ENCODE results near the gene STIP1.

Gene STIP1

DNA sequence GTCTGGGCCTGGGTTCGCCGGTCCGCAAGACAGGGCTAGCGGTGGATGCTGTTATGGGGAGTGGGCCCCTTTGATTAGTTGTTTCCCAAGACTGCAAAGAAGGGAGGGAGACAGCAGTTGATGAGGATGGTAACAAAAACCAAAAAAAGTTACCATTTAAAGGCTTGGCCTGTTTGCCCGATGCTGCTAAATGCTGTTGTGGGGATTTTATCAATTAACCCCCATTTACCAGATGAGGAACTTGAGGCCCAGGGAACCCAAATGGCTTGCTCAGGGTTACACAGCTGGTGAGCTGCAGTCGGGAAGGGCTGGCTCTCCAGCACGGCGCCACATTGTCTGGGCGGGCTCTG, 36.7 kb downstream of the STIP1 start:
- no peak for DNase-seq (ENCODE audit: low read depth in 1 of 2, low spot score in 1 of 2)

DNA sequence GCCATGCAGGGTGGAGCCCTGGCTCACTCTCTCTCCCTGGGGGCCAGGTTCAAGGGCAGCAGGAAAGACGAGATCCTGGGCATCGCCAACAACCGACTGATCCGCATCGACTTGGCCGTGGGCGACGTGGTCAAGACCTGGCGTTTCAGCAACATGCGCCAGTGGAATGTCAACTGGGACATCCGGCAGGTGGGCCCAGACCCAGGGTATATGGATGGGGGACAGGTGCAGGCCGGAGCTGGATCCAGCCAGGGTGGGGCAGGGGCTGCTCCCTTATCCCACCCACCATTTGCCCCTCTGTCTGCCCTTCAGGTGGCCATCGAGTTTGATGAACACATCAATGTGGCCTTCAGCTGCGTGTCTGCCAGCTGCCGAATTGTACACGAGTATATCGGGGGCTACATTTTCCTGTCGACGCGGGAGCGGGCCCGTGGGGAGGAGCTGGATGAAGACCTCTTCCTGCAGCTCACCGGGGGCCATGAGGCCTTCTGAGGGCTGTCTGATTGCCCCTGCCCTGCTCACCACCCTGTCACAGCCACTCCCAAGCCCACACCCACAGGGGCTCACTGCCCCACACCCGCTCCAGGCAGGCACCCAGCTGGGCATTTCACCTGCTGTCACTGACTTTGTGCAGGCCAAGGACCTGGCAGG, 37.2 kb downstream of the STIP1 start:
- no peak for DNase-seq (ENCODE audit: low read depth in 1 of 2, low spot score in 1 of 2)

DNA sequence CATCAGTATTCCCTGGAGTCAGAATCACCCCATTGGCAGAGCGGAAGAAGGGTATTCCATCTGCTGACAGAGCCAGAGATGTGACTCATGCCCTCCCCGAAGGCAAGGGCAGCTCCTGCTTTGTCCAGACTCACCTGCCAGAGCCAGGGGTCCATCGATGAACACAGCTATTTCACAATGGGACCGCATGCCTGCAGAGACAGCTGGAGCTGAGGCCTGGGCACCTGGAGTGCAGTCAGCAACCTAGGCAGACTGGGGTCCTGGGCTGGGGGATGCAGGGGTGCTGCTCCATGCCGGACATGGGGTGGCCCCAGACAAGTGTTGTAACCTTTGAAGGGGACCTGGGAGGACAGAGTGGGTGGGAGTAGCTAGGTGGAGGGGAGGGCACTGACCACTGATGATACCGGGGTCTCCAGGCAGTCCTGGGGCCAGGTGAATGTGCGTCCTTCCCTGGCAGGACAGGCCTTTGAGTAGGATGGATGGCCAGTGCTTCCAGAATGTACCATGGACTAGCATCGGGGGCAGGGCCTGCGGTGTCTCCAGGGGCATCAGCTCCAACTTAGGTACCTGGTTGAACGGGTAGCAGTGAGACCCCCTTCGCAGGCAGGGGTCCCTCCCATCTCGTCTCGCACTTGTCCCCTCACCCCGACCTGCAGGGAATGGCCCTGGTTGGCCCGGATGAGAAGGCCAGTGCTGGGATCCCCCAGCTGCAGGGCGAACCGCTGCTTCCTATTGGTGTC, 38.4 kb downstream of the STIP1 start:
- no peak for DNase-seq (ENCODE audit: low read depth in 1 of 2, low spot score in 1 of 2)

DNA sequence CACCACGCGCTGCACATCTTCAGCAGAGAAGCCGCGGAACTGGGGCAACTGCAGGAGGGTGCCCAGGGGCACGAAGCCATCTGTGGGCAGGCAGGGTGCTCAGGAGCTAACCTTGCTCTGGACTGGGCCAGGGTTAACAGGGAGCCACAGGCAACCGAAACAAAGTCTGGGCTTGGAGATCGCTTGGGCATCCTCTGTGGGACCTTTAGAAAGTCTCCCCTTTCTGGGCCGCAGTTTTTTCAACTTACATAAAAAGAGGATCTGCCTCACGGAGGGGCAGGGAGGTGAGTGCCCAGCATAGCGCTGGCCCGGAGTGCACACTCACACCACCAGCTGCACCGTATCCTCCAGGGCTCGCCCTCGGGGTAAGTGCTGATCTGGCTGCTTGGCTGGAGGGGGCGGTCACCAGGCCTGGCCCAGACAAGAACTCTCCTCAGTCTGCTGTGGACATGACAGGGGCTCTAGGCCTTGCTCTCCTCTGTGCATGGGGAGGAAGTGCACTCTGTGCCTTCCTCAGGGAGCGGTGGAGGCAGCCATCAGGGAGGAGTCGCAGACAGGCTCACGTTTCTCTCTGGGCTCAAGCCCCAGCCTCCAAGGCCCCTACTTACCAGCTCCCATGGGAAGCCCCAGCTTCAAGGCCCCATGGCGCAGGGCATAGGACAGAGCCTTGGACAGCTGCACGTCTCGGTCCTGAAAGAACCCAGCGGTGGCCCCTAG, 39.1 kb downstream of the STIP1 start:
- DNase-seq (ENCODE audit: low read depth in 1 of 2, low spot score in 1 of 2), result no peak

DNA sequence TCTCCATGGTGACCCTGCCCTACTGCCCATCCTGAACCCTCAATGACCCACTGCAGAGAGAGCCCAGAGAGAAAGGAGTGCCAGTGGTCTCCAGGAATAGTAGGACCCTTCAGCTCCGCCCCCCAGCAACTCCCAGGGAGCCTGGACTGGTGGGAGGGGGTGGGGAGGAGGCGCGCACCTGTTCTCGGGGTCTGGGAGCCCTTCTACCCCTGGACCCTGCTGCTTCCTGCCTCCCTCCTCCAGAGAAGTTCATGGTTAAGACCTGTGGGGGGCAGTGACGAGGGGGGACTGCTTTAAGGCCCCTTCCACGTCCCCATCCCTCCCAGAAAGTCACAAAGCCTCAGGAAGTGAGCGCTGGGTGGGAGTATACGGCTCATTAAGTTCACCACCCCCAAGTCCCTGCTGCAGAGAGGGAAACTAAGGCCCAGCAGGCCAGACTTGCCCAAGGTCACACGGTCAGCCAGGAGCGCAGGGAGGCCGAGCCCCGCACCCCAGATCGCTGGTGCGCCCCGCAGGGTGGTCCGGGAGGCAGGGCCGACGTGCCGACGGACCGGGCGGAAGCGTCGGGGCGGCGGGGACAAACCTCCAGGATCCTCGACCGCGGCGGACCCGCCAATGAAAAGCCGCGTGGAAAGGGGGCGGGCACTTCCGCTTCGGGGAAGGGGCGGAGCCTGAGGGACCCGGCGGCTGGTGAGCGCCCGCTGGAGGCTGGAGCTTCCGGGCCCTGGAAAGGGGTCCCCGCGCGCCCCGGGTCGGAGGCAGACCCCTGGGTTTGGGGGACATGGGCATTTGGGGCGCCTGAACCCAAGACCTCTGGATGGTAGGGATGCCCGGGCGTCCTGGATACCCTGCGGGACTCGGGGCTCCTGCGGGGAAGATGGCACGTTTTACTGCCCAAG, 39.9 kb downstream of the STIP1 start, which contains the start of the genes NUDT22 and TRPT1:
Gene NUDT22 (plus strand): TSS at position 667 of the 899 bp plus-strand sequence. CDS start 379 bp downstream, outside the sequence.
Gene TRPT1 (minus strand): TSS at position 579 of the 899 bp plus-strand sequence. CDS start 326 bp downstream, at position 253.
- DNase-seq (ENCODE audit: low read depth in 1 of 2, low spot score in 1 of 2), result peak; percentile 84 to 90

DNA sequence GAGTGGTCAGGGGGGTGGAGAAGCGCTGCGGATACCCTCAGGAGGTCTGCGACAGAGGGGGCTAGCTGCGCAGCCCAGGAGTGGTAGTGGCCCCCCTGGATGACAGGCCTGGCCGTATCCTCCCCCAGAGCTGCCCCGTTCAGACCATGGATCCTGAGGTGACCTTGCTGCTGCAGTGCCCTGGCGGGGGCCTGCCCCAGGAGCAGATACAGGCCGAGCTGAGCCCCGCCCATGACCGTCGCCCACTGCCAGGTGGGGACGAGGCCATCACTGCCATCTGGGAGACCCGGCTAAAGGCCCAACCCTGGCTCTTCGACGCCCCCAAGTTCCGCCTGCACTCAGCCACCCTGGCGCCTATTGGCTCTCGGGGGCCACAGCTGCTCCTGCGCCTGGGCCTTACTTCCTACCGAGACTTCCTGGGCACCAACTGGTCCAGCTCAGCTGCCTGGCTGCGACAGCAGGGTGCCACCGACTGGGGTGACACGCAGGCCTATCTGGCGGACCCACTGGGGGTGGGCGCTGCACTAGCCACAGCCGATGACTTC, 40.6 kb downstream of the STIP1 start:
- DNase-seq (ENCODE audit: low read depth in 1 of 2, low spot score in 1 of 2), result peak; percentile 15 to 27

DNA sequence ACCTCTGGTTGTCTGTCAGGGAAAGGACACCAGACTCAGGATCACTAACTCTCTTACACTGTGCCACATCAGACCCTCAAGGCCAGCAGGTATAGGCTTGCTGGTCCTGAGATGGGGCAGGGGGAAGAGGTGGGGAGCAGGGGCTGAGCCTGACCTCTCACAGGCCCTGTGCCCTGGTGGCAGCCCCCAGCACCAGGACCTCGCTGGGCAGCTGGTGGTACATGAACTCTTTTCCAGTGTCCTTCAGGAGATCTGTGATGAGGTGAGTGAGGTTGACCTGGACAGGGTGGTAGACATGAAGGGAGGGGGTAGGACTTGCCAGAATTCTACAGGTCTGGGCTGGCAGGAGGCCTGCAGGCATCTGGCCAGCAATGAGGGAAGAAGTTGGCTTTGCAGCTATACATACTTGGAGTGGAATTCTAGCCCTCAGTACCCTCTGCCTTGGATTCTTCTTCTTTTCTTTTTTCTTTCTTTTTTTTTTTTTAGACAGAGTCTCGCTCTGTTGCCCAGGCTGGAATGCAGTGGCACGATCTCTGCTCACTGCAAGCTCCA, 41.5 kb downstream of the STIP1 start:
- no peak for DNase-seq (ENCODE audit: low read depth in 1 of 2, low spot score in 1 of 2)

DNA sequence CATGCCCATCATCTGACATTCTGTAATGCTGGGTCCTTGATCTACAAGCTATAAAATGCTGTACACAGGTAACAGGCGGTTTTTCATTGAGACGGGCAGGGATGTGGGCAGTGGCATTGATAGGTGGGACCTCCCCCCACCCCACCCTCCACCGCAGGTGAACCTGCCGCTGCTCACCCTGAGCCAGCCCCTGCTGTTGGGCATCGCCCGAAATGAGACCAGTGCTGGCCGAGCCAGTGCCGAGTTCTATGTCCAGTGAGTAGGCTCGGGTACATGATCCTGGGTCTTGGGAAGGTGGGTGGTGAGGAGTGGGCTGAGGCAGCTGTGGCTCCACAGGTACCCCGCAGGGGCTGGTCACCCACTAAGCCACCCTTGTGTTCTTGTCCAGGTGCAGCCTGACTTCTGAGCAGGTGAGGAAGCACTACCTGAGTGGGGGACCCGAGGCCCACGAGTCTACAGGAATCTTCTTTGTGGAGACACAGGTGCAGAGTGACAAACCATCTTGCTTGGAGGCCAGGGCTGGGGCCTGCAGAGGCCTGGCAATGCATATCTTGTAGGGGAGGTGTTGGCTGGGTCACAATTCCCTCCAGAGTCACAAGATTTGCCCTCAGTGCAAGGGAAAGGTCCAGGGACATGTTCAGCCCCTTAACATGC, 43.2 kb downstream of the STIP1 start:
- DNase-seq (ENCODE audit: low read depth in 1 of 2, low spot score in 1 of 2), result no peak

DNA sequence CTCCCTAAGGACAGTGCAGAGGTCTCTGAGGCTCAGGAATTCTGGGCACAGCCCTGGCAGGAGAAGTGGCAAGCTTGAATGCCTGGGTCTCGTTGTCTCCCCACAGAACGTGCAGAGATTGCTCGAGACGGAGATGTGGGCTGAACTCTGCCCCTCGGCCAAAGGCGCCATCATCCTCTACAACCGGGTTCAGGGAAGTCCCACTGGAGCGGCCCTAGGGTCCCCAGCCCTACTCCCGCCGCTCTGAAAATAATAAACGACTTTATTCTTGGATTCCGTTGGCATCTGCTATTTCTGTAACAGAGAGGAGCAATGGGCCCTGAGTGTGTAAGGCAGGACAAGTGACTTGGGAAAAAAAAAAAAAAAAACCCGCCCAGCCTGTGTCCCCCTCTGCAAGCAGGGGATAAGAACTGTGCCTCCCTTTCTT, 43.8 kb downstream of the STIP1 start:
- DNase-seq (ENCODE audit: low read depth in 1 of 2, low spot score in 1 of 2), result no peak

DNA sequence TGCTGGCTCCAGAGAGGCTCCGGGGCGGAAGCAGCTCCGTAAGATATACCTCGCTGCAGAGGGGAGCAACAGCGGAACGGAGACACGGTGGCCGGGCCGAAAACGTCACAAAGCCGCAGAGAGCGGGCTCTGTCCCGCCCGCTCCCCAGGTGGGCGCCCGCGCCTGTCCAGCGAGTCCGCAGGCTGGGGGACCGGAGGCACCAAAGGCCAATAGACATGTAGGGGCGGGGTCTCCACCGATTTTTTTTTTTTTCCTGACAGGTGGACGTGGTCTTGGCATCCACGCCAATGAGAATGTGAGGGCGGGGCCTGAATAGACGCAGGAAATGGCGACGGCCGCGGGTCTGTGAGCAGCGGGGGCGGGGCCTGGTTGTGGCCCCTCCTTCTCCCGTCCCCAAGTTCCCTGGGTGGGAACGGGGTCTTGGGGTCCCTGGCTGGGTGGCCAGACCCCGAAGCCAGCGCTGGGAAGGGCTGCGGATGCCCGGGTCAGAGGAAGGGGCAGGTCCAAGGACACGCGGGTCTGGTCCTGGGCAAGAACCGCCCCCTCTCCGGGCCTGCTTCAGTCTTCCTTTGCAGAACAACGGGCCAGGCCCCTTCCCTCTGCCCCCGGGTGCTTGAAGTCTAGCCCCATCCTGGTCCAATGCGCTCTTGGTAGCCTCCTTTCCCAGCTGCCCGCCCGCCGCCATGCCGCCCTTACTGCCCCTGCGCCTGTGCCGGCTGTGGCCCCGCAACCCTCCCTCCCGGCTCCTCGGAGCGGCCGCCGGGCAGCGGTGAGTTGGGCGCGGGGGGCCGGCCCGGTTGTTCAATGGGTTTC, 44.4 kb downstream of the STIP1 start, which contains the start of gene DNAJC4:
Gene DNAJC4 (plus strand): TSS at position 378 of the 814 bp plus-strand sequence. CDS start 307 bp downstream, at position 685.
- peak; percentile 70 to 76 for DNase-seq (ENCODE audit: low read depth in 1 of 2, low spot score in 1 of 2)

DNA sequence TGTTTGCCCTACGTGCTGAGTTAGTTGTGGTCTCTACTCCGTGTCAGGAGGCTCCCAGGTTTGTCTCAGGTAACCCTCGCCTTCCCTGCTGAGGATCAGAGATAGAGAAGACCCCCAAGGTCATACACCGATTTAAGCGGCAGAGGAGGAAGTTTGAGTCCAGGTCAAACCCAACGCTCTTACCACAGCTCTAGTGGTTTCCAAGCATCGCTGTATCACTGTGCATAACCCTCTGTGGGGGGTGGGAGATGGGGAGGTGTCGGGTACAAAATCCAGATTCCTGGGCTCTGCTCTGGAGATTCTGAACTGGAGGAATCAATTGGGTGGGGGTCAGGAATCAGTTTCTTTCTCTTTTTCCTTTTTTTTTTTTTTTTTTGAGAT, 45.0 kb downstream of the STIP1 start:
- no peak for DNase-seq (ENCODE audit: low read depth in 1 of 2, low spot score in 1 of 2)

DNA sequence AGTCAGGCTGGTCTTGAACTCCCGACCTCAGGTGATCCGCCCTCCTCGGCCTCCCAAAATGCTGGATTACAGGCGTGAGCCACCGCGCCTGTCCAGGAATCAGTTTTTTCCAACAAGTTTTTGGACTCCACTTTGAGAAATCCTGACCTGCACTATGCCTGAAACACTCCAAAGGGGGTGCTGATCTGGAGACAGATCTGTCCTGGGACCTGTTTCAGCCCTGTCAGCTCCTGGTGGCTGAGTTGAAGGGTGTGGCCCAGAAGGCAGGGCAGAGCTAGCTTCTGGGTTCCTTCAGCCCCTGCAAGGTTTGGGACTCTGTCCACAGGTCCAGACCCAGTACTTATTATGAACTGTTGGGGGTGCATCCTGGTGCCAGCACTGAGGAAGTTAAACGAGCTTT, 45.6 kb downstream of the STIP1 start:
- no peak for DNase-seq (ENCODE audit: low read depth in 1 of 2, low spot score in 1 of 2)

DNA sequence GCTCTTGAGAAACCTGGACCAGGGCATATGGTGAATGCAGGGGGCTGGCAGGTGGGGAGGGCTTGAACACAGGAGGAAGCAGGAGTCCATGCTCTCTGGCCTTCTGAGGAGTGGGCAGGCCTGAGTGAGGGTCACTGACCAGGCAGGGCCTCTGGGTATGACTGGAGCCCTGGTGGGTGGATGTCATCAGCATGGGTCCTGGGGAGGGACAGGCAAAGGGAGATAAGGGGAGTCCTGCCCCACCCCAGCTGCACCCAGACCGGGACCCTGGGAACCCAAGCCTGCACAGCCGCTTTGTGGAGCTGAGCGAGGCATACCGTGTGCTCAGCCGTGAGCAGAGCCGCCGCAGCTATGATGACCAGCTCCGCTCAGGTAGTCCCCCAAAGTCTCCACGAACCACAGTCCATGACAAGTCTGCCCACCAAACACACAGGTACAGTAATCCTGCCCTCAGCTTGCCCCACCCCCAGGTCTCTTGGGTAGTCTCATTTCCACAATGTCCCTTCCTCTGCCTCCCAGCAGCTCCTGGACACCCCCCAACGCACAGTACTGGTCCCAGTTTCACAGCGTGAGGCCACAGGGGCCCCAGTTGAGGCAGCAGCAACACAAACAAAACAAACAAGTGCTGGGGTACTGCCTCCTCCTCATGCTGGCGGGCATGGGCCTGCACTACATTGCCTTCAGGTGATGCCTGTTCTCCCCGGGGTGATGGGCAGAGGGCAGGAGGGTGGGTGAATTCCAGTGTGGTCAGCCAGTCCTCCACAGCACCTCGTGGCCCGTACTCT, 46.4 kb downstream of the STIP1 start:
- no peak for DNase-seq (ENCODE audit: low read depth in 1 of 2, low spot score in 1 of 2)

DNA sequence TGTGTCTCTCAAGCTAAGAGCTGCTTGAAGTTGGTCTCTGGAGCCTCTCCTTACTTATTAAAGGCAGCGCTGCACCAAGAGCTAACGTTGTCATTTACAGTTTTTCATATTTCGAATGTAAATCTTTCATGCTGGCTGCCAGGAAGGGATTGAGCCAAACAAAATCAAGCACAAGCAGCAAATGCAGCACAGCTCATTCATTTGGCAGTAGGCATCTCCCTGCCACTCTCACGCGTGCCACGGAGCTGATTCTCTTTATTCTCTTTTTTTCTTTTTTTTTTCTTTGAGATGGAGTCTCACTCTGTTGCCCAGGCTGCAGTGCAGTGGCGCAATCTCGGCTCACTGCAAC, 47.0 kb downstream of the STIP1 start:
- DNase-seq (ENCODE audit: low read depth in 1 of 2, low spot score in 1 of 2), result no peak

DNA sequence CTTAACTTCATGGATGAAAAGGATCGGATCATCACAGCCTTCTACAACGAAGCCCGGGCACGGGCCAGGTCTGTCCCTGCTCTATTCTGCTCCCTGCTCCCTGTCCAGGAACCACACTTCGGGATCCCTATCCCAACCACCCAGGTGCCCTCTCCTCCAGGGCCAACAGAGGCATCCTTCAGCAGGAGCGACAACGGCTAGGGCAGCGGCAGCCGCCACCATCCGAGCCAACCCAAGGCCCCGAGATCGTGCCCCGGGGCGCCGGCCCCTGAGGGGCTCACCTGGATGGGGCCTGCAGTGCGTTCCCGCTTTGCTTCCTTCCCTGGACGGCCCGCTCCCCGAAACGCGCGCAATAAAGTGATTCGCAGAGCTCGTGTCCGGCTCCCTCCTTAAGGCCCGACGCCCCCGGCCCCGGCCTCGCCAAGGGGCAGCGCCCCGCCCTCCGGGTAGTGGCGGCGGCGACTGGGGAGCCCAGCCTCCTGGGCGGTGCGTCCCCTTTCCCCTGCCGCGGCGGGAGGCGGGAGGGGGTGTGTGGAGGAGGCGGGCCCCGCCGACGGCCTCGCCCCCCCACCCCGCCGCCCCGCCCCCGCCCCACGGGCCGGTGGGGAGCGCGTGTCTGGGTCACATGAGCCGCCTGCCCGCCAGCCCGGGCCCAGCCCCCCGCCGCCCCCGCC, 48.1 kb downstream of the STIP1 start, which contains the start of gene VEGFB:
Gene VEGFB (plus strand): TSS at position 672 of the 674 bp plus-strand sequence. CDS start 250 bp downstream, outside the sequence.
- peak; percentile 41 to 70 for DNase-seq (ENCODE audit: low read depth in 1 of 2, low spot score in 1 of 2)

DNA sequence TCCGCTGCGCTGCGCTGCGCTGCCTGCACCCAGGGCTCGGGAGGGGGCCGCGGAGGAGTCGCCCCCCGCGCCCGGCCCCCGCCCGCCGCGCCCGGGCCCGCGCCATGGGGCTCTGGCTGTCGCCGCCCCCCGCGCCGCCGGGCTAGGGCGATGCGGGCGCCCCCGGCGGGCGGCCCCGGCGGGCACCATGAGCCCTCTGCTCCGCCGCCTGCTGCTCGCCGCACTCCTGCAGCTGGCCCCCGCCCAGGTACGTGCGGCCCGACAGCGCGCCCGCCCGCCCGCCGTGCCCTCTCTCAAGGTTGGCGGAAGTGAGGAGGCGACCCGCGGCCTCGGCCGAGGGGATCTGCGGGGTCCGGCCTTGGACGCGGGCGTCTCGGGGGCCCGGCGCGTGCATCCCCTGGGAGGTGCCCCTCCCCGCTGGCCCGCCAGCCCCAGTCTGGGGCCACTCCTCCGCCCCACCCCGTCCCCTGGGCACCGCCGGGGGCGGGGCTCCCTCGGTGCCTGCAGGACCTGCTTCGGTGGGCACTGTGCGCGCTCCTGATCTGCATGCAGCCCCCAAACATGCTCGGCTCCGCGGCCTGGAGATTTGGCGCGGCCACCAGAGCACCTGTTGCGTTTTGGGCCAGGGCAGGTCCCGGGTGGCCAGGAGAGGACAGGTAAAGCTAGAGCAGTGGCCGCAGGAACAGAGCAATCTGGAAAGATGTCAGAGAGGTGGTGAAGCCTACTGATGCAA, 48.8 kb downstream of the STIP1 start:
- peak; percentile 16 to 31 for DNase-seq (ENCODE audit: low read depth in 1 of 2, low spot score in 1 of 2)

Measured in activated T-helper 1 cell treated with anti-CD3 and anti-CD28 coated beads, Interleukin-2, amount 50 U/mL, for 16 hours (primary cell).